Activated naive CD4-positive, alpha-beta T cell treated with anti-CD3 and anti-CD28 coated beads for 36 hours (primary cell): ENCODE measurements around the gene SMAD2. TPM values are rescaled to one million over a fixed set of nuclear protein-coding genes. Genes with fewer than 3 reads are reported as not detected.
"Not testable (repeated sequence)": the region's sequence is repeated elsewhere in the genome, so short reads cannot be mapped to it uniquely, and the experiment has no call there.

Source experiments
- CTCF ChIA-PET: fragments of 350-600 bp; sonication (Branson Sonifier 250); formaldehyde crosslinking; loops from one replicate; lab custom pipeline; 2021; ENCODE audit warnings: antibody characterized with exemption; lab: Charles Lee
- DNase-seq: peaks from one replicate; pipeline ENCODE4 v3.0.0-alpha.2; 2020
- H3K27ac Mint-ChIP-seq: one replicate; pipeline ENCODE4 v1.8.0; 2021; ENCODE audit warnings: mild to moderate bottlenecking, mixed read lengths
- H3K27me3 Mint-ChIP-seq: one replicate; pipeline ENCODE4 v1.8.0; 2021; ENCODE audit warnings: low read depth, mixed read lengths
- H3K36me3 Mint-ChIP-seq: one replicate; pipeline ENCODE4 v1.8.0; 2021; ENCODE audit warnings: low read depth, mixed read lengths
- H3K4me1 Mint-ChIP-seq: one replicate; pipeline ENCODE4 v1.8.0; 2021; ENCODE audit warnings: low read depth, mixed read lengths
- H3K4me3 Mint-ChIP-seq: one replicate; pipeline ENCODE4 v1.8.0; 2021; ENCODE audit warnings: mild to moderate bottlenecking, moderate library complexity, mixed read lengths
- H3K9me3 Mint-ChIP-seq: one replicate; pipeline ENCODE4 v1.8.0; 2021; ENCODE audit warnings: mixed read lengths
- intact Hi-C: fragments of 100-400 bp; cut with micrococcal nuclease; formaldehyde crosslinking; loops from one replicate; pipeline ENCODE4 v1.15.1; 2023
- total RNA-seq, 2 experiments: library from RNA; stranded (reverse); gene quantifications; one replicate each; pipeline ENCODE4 v1.2.3, GENCODE V29; 2021

SMAD2 gene
- total RNA-seq, 2 experiments from 2014 or later, result 106 to 116 TPM

GRCh38 chr18:47865183-47865582 is 65.3 kb downstream of the SMAD2 start:
- intact Hi-C loops, result no loop called here

GRCh38 chr18:47863041-47863440 is 67.4 kb downstream of the SMAD2 start:
- peaks cover 11% of the 10 kb centered on the region for H3K9me3 Mint-ChIP-seq
- H3K27ac Mint-ChIP-seq, result no peak overlapping the region
- CTCF ChIA-PET, result no interaction called here
- no peak overlapping the region for H3K4me3 Mint-ChIP-seq
- no peaks in the 10 kb centered on the region for H3K4me1 Mint-ChIP-seq
- DNase-seq, result no peak
- peaks cover 62% of the 10 kb centered on the region for H3K36me3 Mint-ChIP-seq
- H3K27me3 Mint-ChIP-seq, result no peaks in the 10 kb centered on the region
- intact Hi-C loops, result no loop called here

More at GRCh38 chr18:47865183-47865582, 65.3 kb downstream of the SMAD2 start:
- H3K36me3 Mint-ChIP-seq, result peaks cover 56% of the 10 kb centered on the region
- peaks cover 2% of the 10 kb centered on the region for H3K9me3 Mint-ChIP-seq
- no peaks in the 10 kb centered on the region for H3K27me3 Mint-ChIP-seq
- CTCF ChIA-PET, result no interaction called here
- H3K27ac Mint-ChIP-seq, result no peak overlapping the region
- no peak for DNase-seq
- H3K4me1 Mint-ChIP-seq, result peaks cover under 1% of the 10 kb centered on the region
- no peak overlapping the region for H3K4me3 Mint-ChIP-seq

GRCh38 chr18:47858607-47859006 is 71.9 kb downstream of the SMAD2 start:
- Mint-ChIP-seq H3K4me1 (no peaks in the 10 kb centered on the region), H3K9me3 (peaks cover 31% of the 10 kb centered on the region), H3K36me3 (peaks cover 65% of the 10 kb centered on the region), H3K27ac (no peak overlapping the region), H3K27me3 (no peaks in the 10 kb centered on the region), H3K4me3 (no peak overlapping the region)
- DNase-seq, result no peak
- CTCF ChIA-PET, result no interaction called here
- intact Hi-C loops, result no loop called here

DNA sequence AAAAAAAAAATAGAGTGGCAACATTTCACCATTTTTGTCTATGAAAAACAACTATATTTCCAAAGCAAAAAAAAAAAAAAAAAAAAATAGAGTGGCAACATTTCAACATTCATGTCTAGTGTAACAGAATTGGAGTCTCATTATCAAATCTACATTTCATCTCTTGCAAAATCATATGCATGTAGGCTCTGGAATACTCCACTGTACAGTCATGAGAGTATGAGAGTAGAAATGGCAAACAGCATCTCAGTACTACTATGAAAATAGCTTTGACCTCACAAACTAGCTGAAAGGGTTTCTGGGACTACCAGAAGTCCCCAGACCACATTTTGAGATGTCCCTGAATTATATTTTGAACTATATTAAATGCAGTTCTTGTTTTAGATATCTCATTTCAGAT is 82.8 kb downstream of the SMAD2 start:
- no peak overlapping the region for H3K4me3 Mint-ChIP-seq
- intact Hi-C loops, result no loop called here
- no peak for DNase-seq
- CTCF ChIA-PET, result interaction anchor here (0.6 to 1.2 kb wide), 6 partner anchors 40 to 1711 kb away, joined by 3 to 4 read pairs (median 3); no protein-coding TSS in a partner anchor
- no peak overlapping the region for H3K27ac Mint-ChIP-seq
- H3K9me3 Mint-ChIP-seq, result no peaks in the 10 kb centered on the region
- peaks cover 23% of the 10 kb centered on the region for H3K36me3 Mint-ChIP-seq
- no peaks in the 10 kb centered on the region for H3K27me3 Mint-ChIP-seq
- H3K4me1 Mint-ChIP-seq, result no peaks in the 10 kb centered on the region

DNA sequence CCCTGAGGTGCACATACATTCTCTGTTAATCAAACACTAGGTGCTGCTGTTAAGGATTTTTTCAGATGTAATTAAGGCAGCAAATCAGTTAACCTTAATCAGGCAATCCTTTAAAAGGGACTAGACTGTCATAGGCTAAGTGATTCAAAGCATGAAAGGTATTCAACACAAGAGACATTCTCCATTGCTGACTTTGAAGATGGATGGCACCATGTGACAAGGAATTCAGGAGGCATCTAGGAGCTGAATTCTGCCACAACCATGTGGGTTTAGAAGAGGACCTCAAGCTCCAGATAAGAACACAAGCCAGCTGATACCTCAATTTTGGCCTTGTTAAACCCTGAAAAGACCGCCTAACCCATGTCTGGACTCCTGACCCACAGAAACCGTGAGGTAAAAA is 84.0 kb downstream of the SMAD2 start:
- Mint-ChIP-seq H3K4me3 (no peak overlapping the region), H3K4me1 (no peaks in the 10 kb centered on the region), H3K36me3 (peaks cover 32% of the 10 kb centered on the region), H3K27ac (no peak overlapping the region), H3K27me3 (no peaks in the 10 kb centered on the region), H3K9me3 (no peaks in the 10 kb centered on the region)
- DNase-seq, result no peak
- intact Hi-C loops, result no loop called here
- CTCF ChIA-PET, result no interaction called here

DNA sequence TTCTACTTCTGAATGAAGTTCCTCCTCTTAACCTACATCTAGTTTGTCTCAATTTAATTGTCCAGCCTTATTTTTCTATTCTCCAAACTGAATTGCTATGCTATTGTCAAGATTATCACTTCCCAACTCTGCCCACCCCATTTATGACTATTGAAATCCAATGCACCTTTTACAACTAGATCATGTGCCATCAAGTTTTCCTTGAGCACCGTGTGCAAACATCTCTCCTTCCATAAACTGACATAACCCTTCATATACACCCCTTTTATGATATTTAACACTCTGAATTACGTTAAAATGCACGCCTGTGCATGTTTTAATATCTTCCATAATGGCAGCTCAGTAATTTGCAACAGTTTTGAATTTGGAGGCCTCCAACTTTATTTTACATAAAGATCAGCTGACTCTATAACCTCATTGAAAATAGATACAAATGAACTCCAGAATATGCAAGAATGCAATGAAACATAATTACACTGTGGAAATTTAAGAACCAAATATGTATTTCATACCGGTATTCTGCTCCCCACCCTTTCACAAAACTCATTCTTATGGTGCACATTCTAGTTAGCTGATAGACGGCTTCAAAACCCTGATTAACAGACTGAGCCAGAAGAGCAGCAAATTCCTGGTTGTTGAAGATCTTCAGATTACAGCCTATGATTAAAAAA is 85.5 kb downstream of the SMAD2 start:
- no peaks in the 10 kb centered on the region for H3K27me3 Mint-ChIP-seq
- no peak overlapping the region for H3K27ac Mint-ChIP-seq
- no peak overlapping the region for H3K4me3 Mint-ChIP-seq
- CTCF ChIA-PET, result no interaction called here
- intact Hi-C loops, result no loop called here
- no peak for DNase-seq
- peaks cover 40% of the 10 kb centered on the region for H3K36me3 Mint-ChIP-seq
- no peaks in the 10 kb centered on the region for H3K4me1 Mint-ChIP-seq
- H3K9me3 Mint-ChIP-seq, result no peaks in the 10 kb centered on the region

- intact Hi-C loops, result no loop called here
These were observed 87.6 kb downstream of the SMAD2 start for GRCh38 chr18:47842836-47843235.

GRCh38 chr18:47838396-47838795 is 92.1 kb downstream of the SMAD2 start:
- Mint-ChIP-seq H3K27ac (no peak overlapping the region), H3K9me3 (no peaks in the 10 kb centered on the region), H3K27me3 (no peaks in the 10 kb centered on the region), H3K4me1 (peaks cover 3% of the 10 kb centered on the region), H3K36me3 (peaks cover 48% of the 10 kb centered on the region), H3K4me3 (no peak overlapping the region)
- intact Hi-C loops, result no loop called here
- no peak for DNase-seq
- CTCF ChIA-PET, result no interaction called here

More at GRCh38 chr18:47842836-47843235, 87.6 kb downstream of the SMAD2 start:
- Mint-ChIP-seq H3K4me3 (no peak overlapping the region), H3K27me3 (no peaks in the 10 kb centered on the region), H3K36me3 (peaks cover 48% of the 10 kb centered on the region), H3K27ac (no peak overlapping the region), H3K4me1 (no peaks in the 10 kb centered on the region), H3K9me3 (no peaks in the 10 kb centered on the region)
- no peak for DNase-seq
- CTCF ChIA-PET, result no interaction called here

DNA sequence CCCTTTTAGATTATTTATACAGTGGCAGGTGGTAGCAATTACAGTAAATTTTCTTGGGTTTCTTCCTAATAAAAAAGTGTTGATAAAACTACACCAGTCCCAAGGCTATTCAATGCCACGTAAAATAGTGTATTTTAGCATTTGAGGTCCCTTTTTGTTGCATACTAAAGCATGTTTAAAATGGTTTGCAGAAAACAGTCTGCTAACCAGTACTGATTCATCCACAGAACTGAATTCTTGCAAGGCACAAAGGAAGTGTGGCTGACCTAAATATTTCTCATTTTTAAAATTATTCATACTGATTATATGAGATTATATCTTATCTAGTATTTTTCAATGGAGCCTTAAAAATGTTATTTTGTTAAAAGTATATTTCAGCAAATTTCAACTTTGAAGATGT is 98.1 kb downstream of the SMAD2 start:
- CTCF ChIA-PET, result interaction anchor here (0.6 kb wide), 1 partner anchor 80 kb away, joined by 3 read pairs; no protein-coding TSS in a partner anchor
- no peak overlapping the region for H3K27ac Mint-ChIP-seq
- H3K4me1 Mint-ChIP-seq, result peaks cover 6% of the 10 kb centered on the region
- peaks cover 31% of the 10 kb centered on the region for H3K36me3 Mint-ChIP-seq
- intact Hi-C loops, result no loop called here
- H3K27me3 Mint-ChIP-seq, result no peaks in the 10 kb centered on the region
- H3K4me3 Mint-ChIP-seq, result no peak overlapping the region
- DNase-seq, result no peak
- H3K9me3 Mint-ChIP-seq, result peaks cover 1% of the 10 kb centered on the region

GRCh38 chr18:47831351-47831750 is 99.1 kb downstream of the SMAD2 start:
- CTCF ChIA-PET, result no interaction called here
- peaks cover 6% of the 10 kb centered on the region for H3K4me1 Mint-ChIP-seq
- no peak overlapping the region for H3K27ac Mint-ChIP-seq
- no peaks in the 10 kb centered on the region for H3K27me3 Mint-ChIP-seq
- H3K4me3 Mint-ChIP-seq, result no peak overlapping the region
- H3K9me3 Mint-ChIP-seq, result peaks cover 1% of the 10 kb centered on the region
- intact Hi-C loops, result no loop called here
- no peak for DNase-seq
- peaks cover 34% of the 10 kb centered on the region for H3K36me3 Mint-ChIP-seq

DNA sequence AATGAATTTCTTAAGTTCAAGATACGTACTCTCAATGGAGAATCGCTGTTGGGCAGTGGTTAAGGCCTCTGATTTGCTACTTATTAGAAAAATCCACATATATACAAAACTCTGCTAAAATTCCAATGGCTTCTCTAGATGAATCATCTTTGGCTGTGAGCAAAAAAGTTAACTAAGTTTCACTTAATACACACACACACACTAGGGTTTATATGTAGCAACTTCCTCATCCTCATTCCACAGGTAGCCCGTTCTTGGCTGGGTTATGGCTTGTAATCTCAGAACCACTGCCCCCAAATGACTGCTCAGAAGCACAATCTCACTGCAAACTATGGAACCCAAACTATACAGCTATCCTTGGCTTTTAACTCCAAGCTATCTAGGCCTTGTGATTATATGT is 99.7 kb downstream of the SMAD2 start:
- CTCF ChIA-PET, result no interaction called here
- Mint-ChIP-seq H3K9me3 (peaks cover 1% of the 10 kb centered on the region), H3K27me3 (no peaks in the 10 kb centered on the region), H3K27ac (no peak overlapping the region), H3K4me1 (peaks cover 6% of the 10 kb centered on the region), H3K4me3 (no peak overlapping the region), H3K36me3 (peaks cover 38% of the 10 kb centered on the region)
- DNase-seq, result no peak
- intact Hi-C loops, result no loop called here

GRCh38 chr18:47829831-47830230 is 100.6 kb downstream of the SMAD2 start:
- peaks cover 6% of the 10 kb centered on the region for H3K4me1 Mint-ChIP-seq
- peaks cover 38% of the 10 kb centered on the region for H3K36me3 Mint-ChIP-seq
- intact Hi-C loops, result no loop called here
- H3K27ac Mint-ChIP-seq, result no peak overlapping the region
- CTCF ChIA-PET, result no interaction called here
- no peak for DNase-seq
- H3K4me3 Mint-ChIP-seq, result no peak overlapping the region
- H3K27me3 Mint-ChIP-seq, result no peaks in the 10 kb centered on the region
- H3K9me3 Mint-ChIP-seq, result peaks cover 1% of the 10 kb centered on the region

DNA sequence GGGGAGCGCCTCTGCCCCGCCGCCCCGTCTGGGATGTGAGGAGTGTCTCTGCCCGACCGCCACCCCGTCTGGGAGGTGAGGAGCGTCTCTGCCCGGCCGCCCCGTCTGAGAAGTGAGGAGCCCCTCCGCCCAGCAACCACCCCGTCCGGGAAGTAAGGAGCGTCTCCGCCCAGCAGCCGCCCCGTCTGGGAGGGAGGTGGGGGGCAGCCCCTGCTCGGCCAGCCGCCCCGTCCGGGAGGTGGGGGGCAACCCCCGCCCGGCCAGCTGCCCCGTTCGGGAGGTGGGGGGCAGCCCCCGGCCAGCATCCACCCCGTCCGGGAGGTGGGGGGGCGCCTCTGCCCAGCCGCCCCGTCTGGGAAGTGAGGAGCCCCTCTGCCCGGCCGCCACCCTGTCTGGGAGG is 102.4 kb downstream of the SMAD2 start:
- intact Hi-C loops, DNase-seq, H3K27me3 Mint-ChIP-seq, H3K9me3 Mint-ChIP-seq, CTCF ChIA-PET, H3K27ac Mint-ChIP-seq, H3K4me1 Mint-ChIP-seq, H3K4me3 Mint-ChIP-seq: not testable (repeated sequence)
- H3K36me3 Mint-ChIP-seq, result peaks cover 33% of the 10 kb centered on the region
